PFSK-1 (cell line): ENCODE results near the gene CALHM3.

ENCODE experiments used
- FOXP2 ChIP-seq: optimal IDR thresholded peaks from 2 replicates; pipeline ENCODE3; 2011; ENCODE audit warnings: borderline replicate concordance, control low read depth, inconsistent platforms; ENCODE audit not compliant: insufficient read depth; ENCODE audit errors: extremely low read length, extremely low read depth
- POLR2AphosphoS5 ChIP-seq: IDR thresholded peaks from 2 replicates; pipeline ENCODE4 v1.6.1; 2012; ENCODE audit warnings: low read depth, mild to moderate bottlenecking, control low read depth, low read length, moderate library complexity
- REST ChIP-seq, 2 experiments: IDR thresholded peaks; 2 replicates each; pipeline versions ENCODE4 v1.6.1 to v1.8.0; 2011 to 2012; ENCODE audit warnings: low read depth in 2 of 2, low read length in 2 of 2, control low read depth in 1 of 2, inconsistent platforms in 1 of 2, mild to moderate bottlenecking in 1 of 2, moderate library complexity in 1 of 2; ENCODE audit not compliant: insufficient read depth in 1 of 2
- SIN3A ChIP-seq: IDR thresholded peaks from 2 replicates; pipeline ENCODE4 v1.6.1; 2012; ENCODE audit warnings: mild to moderate bottlenecking, low read length, moderate library complexity, borderline replicate concordance; ENCODE audit not compliant: insufficient read depth
- TAF1 ChIP-seq: IDR thresholded peaks from 2 replicates; pipeline ENCODE4 v1.6.1; 2012; ENCODE audit warnings: low read length, control low read depth, borderline replicate concordance; ENCODE audit not compliant: insufficient read depth

Gene CALHM3

GRCh38 chr10:103463499-103463898, 15.5 kb downstream of the CALHM3 start:
- TF ChIP-seq SIN3A (no peak), REST (IDR thresholded peaks at IDR 0.05; ENCODE audit: insufficient read depth in 1 of 2, low read depth in 2 of 2, low read length in 2 of 2) (no peak), TAF1 (no peak), FOXP2 (no peak), POLR2AphosphoS5 (no peak)

- TF ChIP-seq SIN3A (no peak), TAF1 (no peak), POLR2AphosphoS5 (no peak), FOXP2 (no peak), REST (IDR thresholded peaks at IDR 0.05; ENCODE audit: insufficient read depth in 1 of 2, low read depth in 2 of 2, low read length in 2 of 2) (no peak)
Observed at GRCh38 chr10:103459615-103460014, 19.4 kb downstream of the CALHM3 start.

- no peak for TF ChIP-seq TAF1
- TF ChIP-seq FOXP2 = no peak
- TF ChIP-seq SIN3A = no peak
- no peak for TF ChIP-seq POLR2AphosphoS5
- TF ChIP-seq REST (IDR thresholded peaks at IDR 0.05; ENCODE audit: insufficient read depth in 1 of 2, low read depth in 2 of 2, low read length in 2 of 2) = no peak
Observed at GRCh38 chr10:103458720-103459119, 20.3 kb downstream of the CALHM3 start, which contains the start of gene CALHM1. Gene CALHM1 (minus strand): TSS chr10:103458900. CDS start chr10:103458751, 149 bp downstream.

- TF ChIP-seq REST (IDR thresholded peaks at IDR 0.05; ENCODE audit: insufficient read depth in 1 of 2, low read depth in 2 of 2, low read length in 2 of 2) = no peak
- TF ChIP-seq TAF1 = no peak
- no peak for TF ChIP-seq FOXP2
Observed at GRCh38 chr10:103457896-103458583, 21.0 kb downstream of the CALHM3 start.

- TF ChIP-seq SIN3A (no peak), POLR2AphosphoS5 (no peak), FOXP2 (no peak), TAF1 (no peak), REST (IDR thresholded peaks at IDR 0.05; ENCODE audit: insufficient read depth in 1 of 2, low read depth in 2 of 2, low read length in 2 of 2) (no peak)
Observed at GRCh38 chr10:103457176-103457712, 21.8 kb downstream of the CALHM3 start.
